NCI-H748 (cell line): ENCODE data around the gene KRT73.

Source experiments
- DNase-seq: peaks from one replicate; lab custom pipeline; 2025; ENCODE audit not compliant: unreplicated experiment; lab: John Stamatoyannopoulos, UW

KRT73 gene

DNA sequence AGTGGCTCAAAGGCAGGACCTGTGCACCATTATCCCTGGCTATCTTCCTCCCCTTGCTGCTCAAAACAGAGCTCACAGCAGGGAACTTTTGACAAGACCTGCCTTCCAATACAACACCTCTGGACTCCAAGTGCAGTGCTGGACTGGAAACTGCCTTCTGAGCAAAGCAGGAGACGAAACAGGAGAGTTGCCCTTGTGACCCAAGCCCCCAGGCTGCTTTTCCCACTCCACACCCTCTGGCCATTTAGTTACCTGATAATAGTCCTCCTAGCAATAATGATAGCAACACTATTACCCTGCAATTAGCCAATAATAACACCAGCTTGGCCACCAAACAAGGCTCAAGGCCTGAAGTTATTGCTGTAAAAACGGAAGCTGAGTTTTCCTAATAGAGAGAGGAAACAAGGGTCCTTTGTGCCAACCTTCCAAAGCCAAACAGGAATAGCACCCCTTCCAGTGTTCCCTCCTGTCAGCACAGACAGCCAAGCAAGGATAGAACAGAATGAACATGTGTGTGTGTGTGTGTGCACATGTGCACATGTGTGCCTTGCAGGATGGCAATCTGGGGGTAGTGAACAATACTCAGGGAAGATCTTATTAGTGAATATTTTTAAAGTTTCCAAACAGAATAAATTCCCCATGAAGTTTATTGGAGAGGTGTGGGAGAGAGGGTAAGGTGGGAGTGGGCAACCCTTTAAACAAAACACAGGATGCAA is 9.2 kb upstream of the KRT73 start:
- peak; percentile 58 for DNase-seq

DNA sequence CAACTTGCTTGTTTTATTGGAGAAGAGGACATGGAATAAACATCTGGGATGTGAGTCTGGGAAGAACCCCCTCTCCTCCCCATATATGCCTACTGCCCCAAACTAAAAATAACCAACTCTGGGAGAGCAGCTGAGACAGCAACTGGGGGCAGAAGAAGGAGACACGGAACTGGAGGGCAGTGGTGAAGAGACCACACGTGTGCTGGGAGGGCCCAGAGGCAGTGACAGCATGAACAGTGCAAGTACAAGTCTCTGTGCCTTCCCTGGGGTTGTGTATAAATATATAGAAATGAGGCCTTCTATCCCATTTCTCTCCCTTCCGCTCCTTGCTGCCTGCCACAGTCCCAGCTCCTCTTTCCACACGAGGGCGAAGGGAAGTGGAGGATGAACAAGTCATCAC is 4.0 kb upstream of the KRT73 start:
- no peak for DNase-seq

DNA sequence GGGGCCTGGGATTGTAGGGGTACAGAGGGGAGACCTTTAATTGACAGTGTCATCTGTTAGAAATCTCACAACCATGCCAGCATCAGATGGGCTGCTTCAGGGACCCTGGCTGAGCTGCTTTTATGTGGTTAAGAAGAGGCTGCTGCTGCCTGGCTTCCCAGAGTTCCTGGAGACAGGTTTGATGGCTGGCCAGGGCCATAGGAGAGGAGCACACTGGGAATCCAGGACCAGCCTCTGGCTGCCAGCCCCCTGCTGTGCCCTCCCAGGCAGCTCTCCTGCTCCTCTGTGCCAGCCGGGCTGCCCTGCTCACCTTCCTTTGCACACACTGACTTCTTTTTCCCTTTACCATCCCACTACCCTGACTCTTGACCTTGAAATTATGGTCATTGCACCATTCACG is 507 bp upstream of the KRT73 start:
- no peak for DNase-seq

GRCh38 chr12:52617403-52617785 is 965 bp downstream of the KRT73 start:
- DNase-seq, result no peak

DNA sequence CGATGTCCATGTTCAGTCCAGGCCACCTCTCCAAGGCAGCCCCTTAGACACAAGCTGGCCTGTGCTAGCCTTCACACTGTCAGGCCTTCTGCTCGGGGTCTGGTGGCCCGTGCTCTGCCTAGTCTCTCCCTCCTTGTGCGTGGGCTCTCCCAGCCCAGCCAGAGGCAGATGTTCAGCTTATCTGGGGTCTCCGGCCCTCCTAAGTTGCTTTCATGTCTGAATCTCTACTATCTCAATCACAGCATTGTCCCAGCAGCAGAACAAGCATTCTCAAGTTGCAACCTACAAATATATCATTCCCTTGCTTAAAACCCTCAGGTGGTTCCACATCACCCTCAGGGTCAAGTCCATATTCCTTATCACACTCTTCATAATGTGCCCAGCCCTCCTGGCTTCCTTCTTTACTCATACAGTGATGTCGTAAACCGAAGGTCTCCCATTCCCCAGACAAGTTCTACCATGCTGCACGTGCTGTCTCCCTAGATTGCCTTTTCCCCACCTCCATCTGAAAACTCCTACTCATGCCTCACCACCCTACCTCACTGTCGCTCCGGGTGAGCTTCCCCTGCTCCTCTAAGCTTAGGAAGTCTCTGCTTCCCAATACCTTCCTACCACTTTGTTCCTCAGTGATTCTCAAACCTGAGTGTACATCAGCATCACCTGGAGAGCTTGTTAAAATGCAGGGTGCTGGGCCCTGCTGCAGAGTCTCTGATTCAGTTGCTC is 1.5 kb downstream of the KRT73 start:
- DNase-seq, result no peak

DNA sequence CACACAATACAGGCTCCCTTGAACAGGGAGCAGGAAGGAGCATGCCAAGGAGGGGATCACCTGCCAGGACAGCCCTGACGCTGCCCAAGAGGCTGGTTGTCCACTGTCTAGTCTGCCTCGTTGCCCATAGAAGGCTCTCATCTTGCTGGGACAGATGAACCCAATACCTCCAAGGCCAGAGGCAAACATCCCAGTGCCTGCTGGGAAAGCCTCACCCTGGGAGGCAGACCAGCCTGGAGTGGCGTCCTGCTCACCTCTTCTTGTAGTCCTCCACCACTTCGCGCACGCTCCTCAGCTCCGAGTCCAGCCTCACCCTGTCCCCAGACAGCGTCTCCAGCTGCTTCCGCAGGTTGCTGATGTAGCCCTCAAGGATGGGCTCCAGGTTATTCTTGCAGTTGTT is 2.4 kb downstream of the KRT73 start:
- DNase-seq, result no peak

GRCh38 chr12:52615208-52615868 is 3.0 kb downstream of the KRT73 start:
- no peak for DNase-seq

DNA sequence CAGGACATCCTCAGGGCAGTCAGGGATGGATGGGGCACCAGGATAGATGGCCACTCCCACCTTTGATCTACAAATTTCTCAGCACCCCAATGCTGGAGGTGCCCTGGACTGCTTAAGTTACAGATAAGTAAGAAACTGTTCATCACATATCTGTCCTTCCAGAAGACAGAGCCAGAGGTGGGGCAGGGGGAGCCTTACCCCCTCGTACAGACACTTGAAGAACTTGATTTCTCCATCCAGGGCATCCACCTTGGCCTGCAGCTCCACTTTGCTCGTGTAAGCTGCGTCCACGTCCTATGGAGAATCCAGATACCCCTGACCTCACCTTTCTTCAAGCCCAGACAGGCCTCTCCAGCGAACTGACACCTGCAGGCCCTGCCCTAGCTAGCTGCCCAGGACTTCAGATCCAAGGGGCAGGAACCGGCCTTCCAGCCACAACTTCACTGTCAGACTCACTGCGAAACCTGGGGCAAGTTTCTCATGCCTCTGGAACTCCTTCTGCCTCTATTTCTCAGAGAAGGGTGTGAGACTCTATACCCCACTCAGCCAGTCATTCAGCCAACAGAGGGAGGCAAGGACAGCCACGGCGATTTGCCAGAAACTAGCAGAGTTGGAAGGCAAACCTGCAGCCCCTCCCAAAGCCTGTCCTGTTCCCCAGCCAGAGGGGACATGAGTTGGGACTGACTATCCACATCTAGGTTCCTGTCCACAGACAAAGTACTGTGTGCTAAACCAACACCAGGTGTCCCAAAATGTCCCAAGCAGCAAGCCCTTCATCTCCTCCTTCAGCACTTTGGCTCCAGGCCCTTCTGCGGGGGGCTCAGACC is 3.8 kb downstream of the KRT73 start:
- DNase-seq, result no peak

GRCh38 chr12:52613384-52614030 is 4.9 kb downstream of the KRT73 start:
- no peak for DNase-seq

DNA sequence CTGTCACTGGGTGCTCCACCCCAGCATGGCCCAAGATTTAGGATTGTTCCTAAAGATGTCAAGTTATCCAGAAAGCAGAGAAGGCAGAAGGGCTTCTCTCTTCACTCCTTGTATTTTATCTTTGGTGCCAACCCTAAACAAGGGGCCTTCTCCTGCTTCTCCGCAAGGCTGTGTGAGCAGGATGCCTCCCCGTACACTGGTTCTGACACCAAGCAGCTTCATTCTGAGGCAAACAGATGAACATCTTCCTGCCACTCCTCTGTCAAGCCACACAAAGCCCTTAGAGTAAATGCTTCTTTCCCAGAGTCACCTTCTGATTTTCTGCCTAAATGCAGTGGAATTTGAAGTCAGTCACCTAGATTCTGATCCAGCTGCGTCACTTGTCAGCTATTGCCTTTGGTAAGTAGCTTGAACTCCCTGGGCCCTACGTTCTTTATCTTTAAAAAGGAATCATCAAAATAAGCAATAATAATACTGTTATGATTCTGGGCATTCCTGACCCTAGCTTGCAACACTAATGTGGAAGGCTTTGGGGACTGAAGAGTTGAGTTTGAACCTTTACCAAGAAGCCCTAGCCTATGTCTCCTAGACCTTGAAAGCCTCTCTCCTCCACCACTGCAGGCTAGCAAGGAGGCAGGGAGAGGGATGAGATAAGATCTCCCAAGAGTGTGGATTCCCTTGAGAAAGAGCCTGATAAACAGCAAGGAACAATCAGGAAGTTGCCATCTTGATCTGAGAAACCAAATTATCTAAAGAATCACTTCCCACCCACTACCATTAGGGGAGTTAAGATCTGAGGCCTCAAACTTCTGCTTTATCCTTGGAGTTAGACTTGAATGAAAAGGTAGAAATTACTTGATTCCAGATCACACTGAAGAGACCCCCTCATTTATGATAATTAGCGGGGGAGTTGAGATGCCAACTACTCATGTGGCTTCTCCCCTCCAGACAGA is 5.7 kb downstream of the KRT73 start:
- DNase-seq, result no peak

DNA sequence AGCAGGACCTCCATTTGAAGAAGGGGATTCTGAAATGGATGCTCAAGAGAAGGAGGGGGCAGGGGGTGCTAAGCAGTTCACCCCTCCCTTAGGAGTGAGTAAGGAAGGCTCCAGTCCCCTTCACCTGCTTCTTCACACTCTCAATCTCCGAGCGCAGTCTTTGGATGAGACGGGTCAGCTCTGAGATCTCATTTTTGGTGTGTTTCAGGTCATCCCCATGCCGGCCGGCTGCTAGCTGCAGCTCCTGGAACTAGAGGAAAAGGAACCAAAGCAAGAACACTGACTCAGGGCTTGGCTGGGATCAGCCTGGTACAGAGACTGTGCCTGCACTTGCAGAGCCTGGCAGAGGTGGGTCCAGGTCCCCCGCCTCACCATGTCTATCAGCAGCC is 7.3 kb downstream of the KRT73 start:
- no peak for DNase-seq

DNA sequence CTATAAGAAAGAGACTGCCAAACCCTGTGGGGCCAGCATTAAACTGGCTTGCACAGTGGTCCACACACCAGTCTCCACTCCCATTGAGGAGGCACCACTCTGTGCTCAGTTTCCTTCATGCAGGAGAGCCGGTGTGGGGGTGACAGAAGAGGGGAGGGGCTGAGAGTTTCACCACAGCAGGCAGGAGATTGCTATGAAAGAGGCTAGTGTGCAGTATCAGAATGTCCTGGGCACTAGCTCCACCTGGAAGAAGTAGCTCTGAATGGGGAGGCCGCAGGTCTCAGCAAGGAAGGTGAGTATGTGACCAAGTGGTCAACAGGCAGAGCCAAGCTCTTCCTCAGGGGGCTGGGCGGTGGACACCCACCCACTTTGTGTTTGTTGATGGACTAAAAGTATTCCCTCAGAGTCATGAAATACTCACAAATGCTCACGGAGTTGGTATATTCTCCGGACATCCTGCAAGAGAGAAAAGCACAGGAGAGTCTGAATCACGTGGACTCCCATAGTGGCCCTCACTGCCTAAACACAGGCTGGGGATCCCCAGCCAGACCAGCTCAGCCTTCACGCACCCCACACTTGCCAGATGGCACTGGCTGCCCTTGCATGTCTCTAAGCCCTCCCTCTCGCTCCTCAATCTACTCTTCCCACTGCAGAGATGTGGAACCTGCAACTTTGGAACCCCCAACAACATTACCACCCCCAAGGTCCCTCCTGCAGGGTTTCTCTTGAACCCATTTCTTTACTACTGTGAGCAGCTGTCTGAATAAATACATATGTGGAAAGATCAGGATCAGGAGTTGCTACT is 9.3 kb downstream of the KRT73 start:
- DNase-seq, result no peak

- no peak for DNase-seq
These were observed 10.2 kb downstream of the KRT73 start for GRCh38 chr12:52608161-52608560.

DNA sequence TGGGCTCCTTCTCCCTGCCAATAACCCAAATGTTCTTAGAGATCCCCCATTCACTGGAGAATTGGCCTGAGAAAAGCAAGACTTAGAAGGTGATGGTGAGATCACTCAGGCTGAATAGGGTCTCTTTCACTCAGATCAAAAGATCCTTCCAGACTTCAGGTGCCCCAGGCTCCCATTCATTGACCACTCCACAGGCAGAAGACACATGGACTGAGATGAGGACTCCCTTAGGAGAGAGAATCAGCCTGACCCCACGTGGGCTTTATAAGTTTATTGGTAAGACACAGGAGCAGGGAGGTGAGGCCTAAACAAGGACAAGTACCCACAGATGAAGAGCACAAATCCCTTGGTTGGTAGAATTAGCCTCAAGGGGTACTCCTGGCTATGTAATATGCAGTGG is 11.0 kb downstream of the KRT73 start:
- no peak for DNase-seq

GRCh38 chr12:52606581-52607218 is 11.7 kb downstream of the KRT73 start:
- no peak for DNase-seq

DNA sequence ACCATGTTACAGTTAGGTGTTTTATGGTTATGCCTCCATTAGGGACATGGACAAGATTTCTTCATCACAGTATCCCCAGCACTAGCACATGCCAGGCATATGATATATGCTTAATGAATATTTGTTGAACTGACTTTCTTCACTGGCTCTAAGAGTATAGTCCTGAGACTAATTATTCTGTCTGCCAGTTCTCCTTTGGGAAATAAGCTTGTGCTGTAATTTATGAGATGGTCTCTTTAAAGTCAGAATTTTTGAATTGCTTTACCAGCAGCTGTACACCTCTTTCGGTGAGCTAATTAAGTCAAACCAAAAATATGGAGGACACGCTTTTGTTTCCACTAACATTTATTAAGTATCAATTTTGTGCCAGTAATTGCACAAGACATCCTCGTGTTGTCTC is 12.3 kb downstream of the KRT73 start:
- no peak for DNase-seq

GRCh38 chr12:52605542-52605941 is 12.8 kb downstream of the KRT73 start:
- no peak for DNase-seq

- DNase-seq, result no peak
These were observed 13.5 kb downstream of the KRT73 start for GRCh38 chr12:52604859-52605258.

DNA sequence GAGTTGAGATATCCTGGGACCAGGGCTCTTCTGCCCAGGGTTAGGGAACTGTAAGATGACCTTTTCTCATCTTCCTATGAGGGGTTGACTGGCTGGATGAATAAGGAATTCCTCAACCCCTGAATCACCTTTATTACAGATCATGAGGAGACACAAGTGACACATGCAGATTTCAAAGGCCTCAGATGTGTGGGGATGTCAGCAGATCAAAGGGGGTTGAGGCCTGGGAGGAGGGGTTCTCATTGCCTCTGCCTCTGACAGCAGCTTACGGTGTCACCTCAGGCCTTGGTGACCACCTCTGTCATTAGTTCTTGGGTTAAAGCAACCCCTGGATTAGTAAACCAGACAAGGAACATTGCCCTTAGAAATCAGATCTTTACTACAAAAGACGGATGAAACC is 15.0 kb downstream of the KRT73 start:
- no peak for DNase-seq
